HG02798 (cell line): Measurements from ENCODE around the gene PRSS53.
"Not testable (repeated sequence)": the region's sequence is repeated elsewhere in the genome, so short reads cannot be mapped to it uniquely, and the experiment has no call there.

ENCODE experiments used
- ATAC-seq: cut with Tn5 transposase; IDR thresholded peaks from one replicate; pipeline ENCODE4 v1.9.1; 2021; ENCODE audit warnings: mild to moderate bottlenecking; ENCODE audit not compliant: unreplicated experiment, poor library complexity

PRSS53 gene

GRCh38 chr16:31118223-31119155 lies 29.7 kb upstream of the PRSS53 start:
- no peak for ATAC-seq

- ATAC-seq, result peak; percentile 92
These were observed 28.9 kb upstream of the PRSS53 start, which contains the start of gene KAT8 for GRCh38 chr16:31117384-31118222. Gene KAT8, plus strand, starts transcription at chr16:31117664. Its CDS starts 18 bp downstream, at chr16:31117682.

- no peak for ATAC-seq
These were observed 25.7 kb upstream of the PRSS53 start for GRCh38 chr16:31114468-31114867.

- no peak for ATAC-seq
These were observed 24.7 kb upstream of the PRSS53 start for GRCh38 chr16:31113121-31114120.

- ATAC-seq, result no peak
These were observed 24.0 kb upstream of the PRSS53 start for GRCh38 chr16:31112711-31113110.

GRCh38 chr16:31111881-31112466 lies 23.2 kb upstream of the PRSS53 start:
- no peak for ATAC-seq

- ATAC-seq, result no peak
These were observed 21.6 kb upstream of the PRSS53 start for GRCh38 chr16:31110106-31111034.

- no peak for ATAC-seq
These were observed 20.9 kb upstream of the PRSS53 start for GRCh38 chr16:31109622-31110021.

- no peak for ATAC-seq
These were observed 20.2 kb upstream of the PRSS53 start for GRCh38 chr16:31108794-31109558.

GRCh38 chr16:31108035-31108793 lies 19.5 kb upstream of the PRSS53 start, which contains the start of gene BCKDK:
Gene BCKDK, plus strand, starts transcription at chr16:31108386. Its CDS starts 838 bp downstream, at chr16:31109224.
- peak; percentile 85 for ATAC-seq

- peak; percentile 63 for ATAC-seq
These were observed 18.7 kb upstream of the PRSS53 start for GRCh38 chr16:31107465-31107867.

GRCh38 chr16:31106509-31107464 lies 18.0 kb upstream of the PRSS53 start:
- ATAC-seq, result no peak

GRCh38 chr16:31105677-31106213 lies 17.0 kb upstream of the PRSS53 start:
- ATAC-seq, result no peak

- ATAC-seq, result not testable (repeated sequence)
These were observed 12.3 kb upstream of the PRSS53 start for GRCh38 chr16:31100876-31101641.
